ENCODE measurements around the gene RFC2.
"Not testable (repeated sequence)": the region's sequence is repeated elsewhere in the genome, so short reads cannot be mapped to it uniquely, and the experiment has no call there.

Gene RFC2

GRCh38 chr7:74266191-74266963, 12.2 kb upstream of the RFC2 start:
- peaks cover 18% of the 10 kb centered on the region for H3K27me3 Mint-ChIP-seq
- no peaks in the 10 kb centered on the region for H3K4me1 Mint-ChIP-seq
- no peak overlapping the region for H3K4me3 Mint-ChIP-seq
- DNase-seq (no peak), ATAC-seq (no peak)
- H3K27ac Mint-ChIP-seq = no peak overlapping the region
- H3K9me3 Mint-ChIP-seq = no peaks in the 10 kb centered on the region

DNA sequence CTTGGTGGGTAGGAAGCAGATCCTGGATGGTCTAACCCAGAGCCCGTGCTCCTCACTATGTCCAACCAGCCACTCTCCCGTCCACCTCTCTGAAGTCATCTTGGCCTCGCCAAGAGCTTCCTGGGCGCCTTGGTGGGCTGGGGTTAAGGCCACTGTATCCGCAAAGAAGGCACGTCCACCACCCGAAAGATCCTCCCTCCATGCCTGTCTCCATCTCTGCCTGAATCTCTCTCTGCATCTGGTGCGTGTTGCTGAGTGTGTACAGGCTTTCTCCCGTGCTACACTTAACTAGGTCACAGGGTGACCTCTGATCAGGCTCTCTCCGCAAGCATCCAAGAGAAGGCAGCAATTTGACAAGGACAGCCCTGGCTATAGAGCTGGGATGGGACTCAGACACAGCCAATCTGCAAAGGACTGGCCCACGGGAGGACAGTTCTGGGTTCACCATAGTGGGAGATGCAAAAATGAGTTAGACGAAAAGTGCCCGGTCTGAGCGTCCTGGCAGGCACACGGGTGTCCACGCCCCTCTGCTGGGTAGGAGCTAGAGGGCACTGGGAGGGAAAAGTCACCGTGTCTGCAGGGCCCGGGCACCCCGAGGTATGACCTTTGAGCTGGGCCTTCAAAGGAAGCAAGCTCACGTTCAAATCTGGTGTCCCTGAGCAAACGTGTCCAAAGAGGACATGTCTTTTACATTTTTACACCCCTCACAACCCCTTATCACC, 9.4 kb upstream of the RFC2 start:
- ATAC-seq = no peak

DNA sequence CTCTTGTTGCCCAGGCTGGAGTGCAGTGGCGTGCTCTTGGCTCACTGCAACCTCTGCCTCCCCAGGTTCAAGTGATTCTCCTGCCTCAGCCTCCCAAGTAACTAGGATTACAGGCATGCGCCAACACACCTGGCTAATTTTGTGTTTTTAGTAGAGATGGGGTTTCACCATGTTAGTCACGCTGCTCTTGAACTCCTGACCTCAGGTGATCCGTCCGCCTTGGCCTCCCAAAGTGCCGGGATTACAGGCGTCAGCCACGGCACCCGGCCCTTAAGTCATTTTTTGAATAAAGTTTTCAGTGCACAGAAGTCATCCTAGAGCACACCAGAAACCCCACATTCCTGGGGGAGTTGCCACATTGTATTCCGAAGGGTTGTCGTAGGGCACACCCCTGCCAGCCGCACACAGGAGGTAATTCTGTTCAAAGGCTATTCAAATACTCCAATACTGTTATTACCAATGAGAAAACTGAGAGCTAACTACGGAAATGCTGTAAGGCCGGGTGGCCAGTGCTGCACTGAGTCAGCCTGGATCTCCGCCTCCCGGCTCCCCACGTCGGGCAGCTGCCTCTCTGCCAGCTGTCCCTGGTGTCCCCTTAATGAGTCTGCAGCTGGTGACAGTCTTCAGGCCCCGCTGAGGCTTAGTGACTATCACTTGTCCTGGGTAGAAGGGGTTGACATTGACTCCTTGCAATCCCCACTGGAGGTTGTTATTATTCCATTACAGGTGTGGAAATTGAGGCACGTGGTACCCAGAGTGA, 8.6 kb upstream of the RFC2 start:
- peaks cover 7% of the 10 kb centered on the region for H3K27me3 Mint-ChIP-seq
- no peaks in the 10 kb centered on the region for H3K9me3 Mint-ChIP-seq
- no peak for DNase-seq

More for the DNA sequence above, 9.4 kb upstream of the RFC2 start:
- no peak for DNase-seq
- H3K27ac Mint-ChIP-seq = no peak overlapping the region
- H3K27me3 Mint-ChIP-seq = peaks cover 12% of the 10 kb centered on the region
- no peaks in the 10 kb centered on the region for H3K4me1 Mint-ChIP-seq
- H3K9me3 Mint-ChIP-seq = no peaks in the 10 kb centered on the region
- no peak overlapping the region for H3K4me3 Mint-ChIP-seq

DNA sequence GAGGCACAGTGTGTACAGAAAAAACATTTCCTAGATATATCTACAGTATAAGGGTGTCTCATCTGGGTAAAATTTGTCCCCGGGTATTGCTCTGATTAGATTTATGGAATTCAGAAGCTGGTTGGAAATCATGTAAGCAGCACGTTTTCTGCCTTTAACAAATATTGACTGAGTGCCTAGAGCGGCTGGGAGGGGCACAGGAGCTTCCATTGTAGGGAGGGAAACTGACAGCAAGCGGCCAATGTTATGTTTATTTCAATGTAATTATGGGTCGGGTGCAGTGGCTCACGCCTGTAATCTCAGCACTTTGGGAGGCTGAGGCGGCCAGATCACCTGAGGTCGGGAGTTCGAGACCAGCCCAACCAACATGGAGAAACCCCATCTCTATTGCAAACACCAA, 4.4 kb upstream of the RFC2 start:
- Mint-ChIP-seq H3K9me3 (no peaks in the 10 kb centered on the region), H3K4me1 (peaks cover 28% of the 10 kb centered on the region), H3K4me3 (no peak overlapping the region), H3K27ac (no peak overlapping the region), H3K27me3 (no peaks in the 10 kb centered on the region)
- no peak for ATAC-seq
- no peak for DNase-seq

More for the DNA sequence above, 8.6 kb upstream of the RFC2 start:
- Mint-ChIP-seq H3K4me3 (no peak overlapping the region), H3K4me1 (no peaks in the 10 kb centered on the region), H3K27ac (no peak overlapping the region)
- no peak for ATAC-seq

- ATAC-seq (no peak), DNase-seq (no peak)
- no peak overlapping the region for H3K4me3 Mint-ChIP-seq
- H3K4me1 Mint-ChIP-seq = peaks cover 39% of the 10 kb centered on the region
- H3K9me3 Mint-ChIP-seq = no peaks in the 10 kb centered on the region
- H3K27ac Mint-ChIP-seq = peak overlapping the region; percentile 48 to 72
- H3K27me3 Mint-ChIP-seq = no peaks in the 10 kb centered on the region
Observed at GRCh38 chr7:74256491-74257408, 2.6 kb upstream of the RFC2 start.

DNA sequence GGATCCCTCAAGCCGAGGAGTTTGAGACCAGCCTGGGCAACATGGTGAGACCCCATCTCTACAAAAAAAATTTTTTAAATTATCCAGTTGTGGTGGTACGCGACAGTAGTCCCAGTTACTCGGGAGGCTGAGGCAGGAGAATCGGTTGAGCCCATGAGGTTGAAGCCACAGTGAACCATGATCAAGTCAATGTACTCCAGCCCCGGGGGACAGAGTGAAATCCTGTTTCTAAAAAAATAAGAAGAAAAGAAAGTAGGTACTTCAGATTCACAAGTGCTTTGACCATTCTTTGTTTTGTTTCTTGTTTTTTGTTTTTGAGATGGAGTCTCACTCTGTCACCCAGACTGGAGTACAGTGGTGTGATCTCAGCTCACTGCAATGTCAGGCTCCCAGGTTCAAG, 1.3 kb upstream of the RFC2 start:
- peaks cover 47% of the 10 kb centered on the region for H3K4me1 Mint-ChIP-seq
- not testable (repeated sequence) for ATAC-seq, H3K9me3 Mint-ChIP-seq, H3K27me3 Mint-ChIP-seq, DNase-seq
- H3K4me3 Mint-ChIP-seq = peak overlapping the region; percentile 95 to 98
- H3K27ac Mint-ChIP-seq = peak overlapping the region in 1 of 2 donors; percentile 19

DNA sequence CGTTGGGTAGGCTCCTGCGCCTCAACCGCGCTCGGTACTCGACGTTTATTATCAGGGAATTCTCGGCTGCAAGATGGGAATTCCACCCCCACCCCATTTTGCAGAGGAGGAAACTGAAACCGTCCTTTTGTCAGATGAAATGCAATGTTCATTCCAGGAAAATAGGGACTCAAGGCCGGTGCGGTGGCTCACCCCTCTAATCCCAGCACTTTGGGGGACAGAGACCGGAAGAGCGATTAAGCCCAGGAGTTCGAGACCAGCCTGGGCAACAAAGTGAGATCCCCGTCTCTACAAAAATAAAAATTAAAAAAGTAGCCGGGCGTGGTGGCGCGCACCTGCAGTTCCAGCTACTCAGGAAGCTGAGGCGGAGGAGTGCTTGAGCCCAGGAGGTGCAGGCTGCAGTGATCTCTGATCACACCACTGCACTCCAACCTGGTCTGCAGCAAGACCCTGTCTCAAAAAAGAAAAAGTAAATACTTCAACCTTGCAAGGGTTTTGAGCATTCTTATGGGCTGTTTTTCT, 720 bp upstream of the RFC2 start:
- H3K27me3 Mint-ChIP-seq = no peaks in the 10 kb centered on the region
- no peaks in the 10 kb centered on the region for H3K9me3 Mint-ChIP-seq
- peak overlapping the region; percentile 95 to 98 for H3K4me3 Mint-ChIP-seq
- peaks cover 52% of the 10 kb centered on the region for H3K4me1 Mint-ChIP-seq
- DNase-seq (no peak), ATAC-seq (no peak)
- H3K27ac Mint-ChIP-seq = peak overlapping the region; percentile 97 to 100

- ATAC-seq = peak; percentile 27
- DNase-seq = no peak
- Mint-ChIP-seq H3K27me3 (no peaks in the 10 kb centered on the region), H3K4me1 (peaks cover 58% of the 10 kb centered on the region), H3K4me3 (peak overlapping the region; percentile 95 to 98), H3K27ac (peak overlapping the region; percentile 97 to 100), H3K9me3 (no peaks in the 10 kb centered on the region)
Observed at GRCh38 chr7:74253835-74254128, 417 bp downstream of the RFC2 start.

DNA sequence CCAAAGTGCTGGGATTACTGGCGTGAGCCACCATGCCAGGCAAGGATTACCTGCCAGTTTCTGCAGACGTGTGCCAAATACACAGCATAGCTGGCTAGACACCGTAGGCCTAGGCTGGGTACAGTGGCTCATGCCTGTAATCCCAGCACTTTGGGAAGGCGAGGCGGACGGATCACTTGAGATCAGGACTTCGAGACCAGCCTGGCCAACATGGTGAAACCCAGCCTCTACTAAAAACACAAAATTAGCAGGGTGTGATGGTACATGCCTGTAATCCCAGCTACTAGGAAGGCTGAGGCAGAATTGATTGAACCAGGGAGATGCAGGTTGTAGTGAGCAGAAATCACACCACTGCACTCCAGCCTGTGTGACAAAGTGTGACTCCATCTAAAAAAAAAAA, 868 bp downstream of the RFC2 start:
- no peaks in the 10 kb centered on the region for H3K27me3 Mint-ChIP-seq
- no peak for ATAC-seq
- H3K4me1 Mint-ChIP-seq = peaks cover 58% of the 10 kb centered on the region
- H3K9me3 Mint-ChIP-seq = no peaks in the 10 kb centered on the region
- no peak for DNase-seq
- peak overlapping the region; percentile 95 to 98 for H3K4me3 Mint-ChIP-seq
- H3K27ac Mint-ChIP-seq = peak overlapping the region; percentile 97 to 100

- no peaks in the 10 kb centered on the region for H3K27me3 Mint-ChIP-seq
- H3K9me3 Mint-ChIP-seq = no peaks in the 10 kb centered on the region
- DNase-seq (no peak), ATAC-seq (no peak)
- H3K4me1 Mint-ChIP-seq = peaks cover 58% of the 10 kb centered on the region
- H3K27ac Mint-ChIP-seq = peak overlapping the region in 1 of 2 donors; percentile 27
- H3K4me3 Mint-ChIP-seq = peak overlapping the region; percentile 95 to 98
Observed at GRCh38 chr7:74252893-74253292, 1.3 kb downstream of the RFC2 start.

DNA sequence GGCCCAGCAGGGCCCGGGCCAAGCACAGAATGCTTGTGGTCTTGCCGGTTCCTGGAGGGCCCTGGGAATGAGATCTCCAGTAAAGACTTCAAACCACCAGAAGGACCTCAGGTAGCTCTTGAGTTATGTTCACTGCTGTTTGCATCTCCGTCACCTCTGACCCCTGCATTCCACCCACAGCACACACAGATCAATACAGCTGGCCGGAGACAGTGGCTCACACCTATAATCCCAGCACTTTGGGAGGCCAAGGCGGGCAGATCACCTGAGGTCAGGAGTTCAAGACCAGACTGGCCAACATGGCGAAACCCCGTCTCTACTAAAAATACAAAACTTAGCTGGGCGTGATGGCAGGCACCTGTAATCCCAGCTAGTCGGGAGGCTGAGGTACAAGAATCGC, 5.1 kb downstream of the RFC2 start:
- peaks cover 30% of the 10 kb centered on the region for H3K4me1 Mint-ChIP-seq
- not testable (repeated sequence) for H3K4me3 Mint-ChIP-seq, ATAC-seq, H3K27ac Mint-ChIP-seq, H3K9me3 Mint-ChIP-seq, DNase-seq, H3K27me3 Mint-ChIP-seq

GRCh38 chr7:74248156-74248555, 6.0 kb downstream of the RFC2 start:
- peak overlapping the region in 1 of 2 donors; percentile 86 for H3K27ac Mint-ChIP-seq
- no peaks in the 10 kb centered on the region for H3K27me3 Mint-ChIP-seq
- H3K9me3 Mint-ChIP-seq = no peaks in the 10 kb centered on the region
- ATAC-seq (no peak), DNase-seq (no peak)
- peaks cover 29% of the 10 kb centered on the region for H3K4me1 Mint-ChIP-seq
- no peak overlapping the region for H3K4me3 Mint-ChIP-seq

- H3K9me3 Mint-ChIP-seq = no peaks in the 10 kb centered on the region
- ATAC-seq (no peak), DNase-seq (no peak)
- H3K27ac Mint-ChIP-seq = peak overlapping the region in 1 of 2 donors; percentile 33
- no peak overlapping the region for H3K4me3 Mint-ChIP-seq
- no peaks in the 10 kb centered on the region for H3K27me3 Mint-ChIP-seq
- peaks cover 21% of the 10 kb centered on the region for H3K4me1 Mint-ChIP-seq
Observed at GRCh38 chr7:74246497-74246896, 7.7 kb downstream of the RFC2 start.

DNA sequence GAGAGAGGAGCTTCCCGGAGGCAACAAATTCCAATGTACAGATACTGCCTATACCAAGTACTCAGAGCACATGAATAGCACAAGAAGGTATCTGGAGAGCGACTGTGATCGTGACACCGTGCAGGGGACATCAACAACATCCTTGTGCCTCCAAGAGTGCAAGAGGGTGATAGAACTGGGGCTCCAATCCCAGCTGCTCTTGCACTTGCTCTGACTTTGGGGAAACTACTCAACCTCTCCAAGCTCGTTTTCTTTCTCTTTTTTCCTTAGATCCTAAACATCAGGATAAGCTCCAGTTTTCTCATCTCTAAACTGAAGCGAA, 12.1 kb downstream of the RFC2 start:
- no peak overlapping the region for H3K4me3 Mint-ChIP-seq

GRCh38 chr7:74240482-74240881, 13.7 kb downstream of the RFC2 start:
- H3K4me1 Mint-ChIP-seq = peaks cover 7% of the 10 kb centered on the region
- H3K27ac Mint-ChIP-seq = no peak overlapping the region
- DNase-seq (no peak), ATAC-seq (no peak)
- H3K9me3 Mint-ChIP-seq = no peaks in the 10 kb centered on the region
- no peak overlapping the region for H3K4me3 Mint-ChIP-seq
- no peaks in the 10 kb centered on the region for H3K27me3 Mint-ChIP-seq

More for the DNA sequence above, 12.1 kb downstream of the RFC2 start:
- no peaks in the 10 kb centered on the region for H3K9me3 Mint-ChIP-seq
- H3K27me3 Mint-ChIP-seq = no peaks in the 10 kb centered on the region
- DNase-seq (no peak), ATAC-seq (no peak)
- no peak overlapping the region for H3K27ac Mint-ChIP-seq
- H3K4me1 Mint-ChIP-seq = peaks cover 7% of the 10 kb centered on the region

Measured in stimulated activated naive CD8-positive, alpha-beta T cell treated with anti-CD3 and anti-CD28 coated beads, Interleukin-15, amount 100 ng/mL, for 72 hours (primary cell).